Cortex of kidney (tissue), 1 donor: ENCODE measurements around the gene EMP3.
"Not testable (repeated sequence)": the region's sequence is repeated elsewhere in the genome, so short reads cannot be mapped to it uniquely, and the experiment has no call there.

ENCODE experiments used
- DNase-seq: peaks from one replicate; lab custom pipeline; 2025; lab: John Stamatoyannopoulos, UW

The EMP3 gene

DNA sequence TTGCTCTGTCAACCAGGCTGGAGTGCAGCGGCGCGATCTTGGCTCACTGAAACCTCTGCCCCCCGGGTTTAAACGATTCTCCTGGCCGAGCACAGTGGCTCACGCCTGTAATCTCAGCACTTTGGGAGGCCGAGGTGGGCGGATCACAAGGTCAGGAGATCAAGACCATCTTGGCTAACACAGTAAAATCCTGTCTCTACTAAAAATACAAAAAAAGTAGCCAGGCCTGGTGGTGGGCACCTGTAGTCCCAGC lies 7.7 kb upstream of the EMP3 start:
- not testable (repeated sequence) for DNase-seq

DNA sequence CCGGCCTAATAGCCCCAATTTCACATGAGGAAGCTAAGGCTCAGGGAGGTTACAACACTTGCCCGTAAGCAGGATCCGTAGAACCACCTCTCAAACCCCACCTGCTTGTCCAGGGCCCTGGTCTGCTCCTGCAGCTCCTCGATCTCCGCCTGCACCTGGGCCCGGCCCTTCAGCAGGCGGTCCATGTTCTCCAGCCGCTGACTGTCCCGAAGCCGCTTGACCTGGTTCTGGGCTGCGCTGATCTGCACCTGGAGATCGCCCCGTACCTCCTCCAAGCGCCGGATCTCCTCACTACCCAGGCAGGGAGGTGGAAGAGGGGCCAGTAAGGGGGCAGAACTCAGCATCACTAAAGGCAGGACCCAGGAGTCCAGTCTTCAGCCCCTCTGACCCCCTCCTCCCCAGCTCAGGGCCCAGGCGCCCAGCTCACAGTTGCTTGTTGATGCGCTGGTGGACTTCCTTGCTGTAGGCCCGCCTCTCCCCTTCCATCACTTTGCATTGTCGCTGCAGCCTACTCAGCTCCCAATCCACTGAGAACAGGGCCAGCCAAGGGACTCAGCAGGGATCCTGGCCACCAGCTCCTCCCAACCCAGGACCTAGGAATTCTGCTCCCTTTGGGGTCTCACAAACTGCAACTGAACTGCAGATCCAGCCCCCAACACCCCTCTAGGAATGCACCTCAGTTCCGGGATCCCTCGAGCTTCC lies 6.9 kb upstream of the EMP3 start:
- no peak for DNase-seq

DNA sequence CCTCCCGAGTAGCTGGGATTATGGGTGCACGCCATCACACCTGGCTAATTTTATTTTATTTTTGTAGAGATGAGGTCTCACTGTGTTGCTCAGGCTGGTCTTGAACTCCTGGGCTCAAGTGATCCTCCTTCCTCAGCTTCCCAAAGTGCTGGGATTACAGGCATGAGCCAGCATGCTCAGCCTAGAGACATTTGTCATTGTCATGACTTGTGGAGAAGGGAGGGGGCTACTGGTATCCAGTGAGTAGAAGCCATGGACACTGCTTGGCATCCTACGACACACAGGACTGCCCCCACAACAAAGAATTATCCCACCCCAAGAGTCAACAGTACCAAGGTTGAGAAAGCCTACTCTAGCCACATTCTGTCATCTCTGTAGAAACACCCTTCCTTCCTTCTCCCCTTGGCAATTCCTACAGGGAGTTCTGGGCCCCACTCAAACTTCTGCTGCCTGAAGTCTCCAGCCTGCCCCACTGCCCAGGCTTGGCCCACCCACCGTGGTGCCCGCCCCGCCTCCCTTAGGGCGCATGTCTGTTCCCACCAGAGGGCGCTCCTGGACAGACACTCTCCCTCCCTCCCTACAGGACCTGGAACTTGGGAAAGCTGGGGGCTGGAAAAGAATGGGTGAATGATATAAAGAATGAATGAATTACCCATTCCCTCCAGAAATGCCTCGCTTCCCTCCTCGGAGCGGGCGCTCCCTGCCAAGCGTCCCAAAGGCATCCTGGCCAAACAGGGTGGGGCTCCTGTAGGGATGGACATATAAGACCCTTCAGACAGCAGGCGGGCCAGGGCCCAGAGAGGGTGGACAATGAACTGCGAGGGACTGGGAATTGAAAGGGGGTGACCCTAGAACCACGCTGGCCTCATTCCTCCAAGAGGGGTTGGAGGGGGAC lies 5.5 kb upstream of the EMP3 start:
- no peak for DNase-seq

DNA sequence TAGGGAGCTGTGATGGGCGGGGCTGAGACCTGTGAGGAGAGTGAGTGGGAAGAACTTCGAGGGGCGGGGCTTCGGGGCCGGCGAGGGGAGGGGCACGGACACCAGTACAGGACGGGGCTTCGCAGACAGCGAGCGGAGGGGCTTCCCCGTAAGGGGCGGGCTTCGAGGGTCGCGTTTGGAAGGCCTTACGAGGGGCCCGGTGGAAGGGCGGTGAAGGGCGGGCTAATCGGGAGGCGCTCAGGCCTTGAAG lies 4.1 kb upstream of the EMP3 start:
- DNase-seq: no peak

DNA sequence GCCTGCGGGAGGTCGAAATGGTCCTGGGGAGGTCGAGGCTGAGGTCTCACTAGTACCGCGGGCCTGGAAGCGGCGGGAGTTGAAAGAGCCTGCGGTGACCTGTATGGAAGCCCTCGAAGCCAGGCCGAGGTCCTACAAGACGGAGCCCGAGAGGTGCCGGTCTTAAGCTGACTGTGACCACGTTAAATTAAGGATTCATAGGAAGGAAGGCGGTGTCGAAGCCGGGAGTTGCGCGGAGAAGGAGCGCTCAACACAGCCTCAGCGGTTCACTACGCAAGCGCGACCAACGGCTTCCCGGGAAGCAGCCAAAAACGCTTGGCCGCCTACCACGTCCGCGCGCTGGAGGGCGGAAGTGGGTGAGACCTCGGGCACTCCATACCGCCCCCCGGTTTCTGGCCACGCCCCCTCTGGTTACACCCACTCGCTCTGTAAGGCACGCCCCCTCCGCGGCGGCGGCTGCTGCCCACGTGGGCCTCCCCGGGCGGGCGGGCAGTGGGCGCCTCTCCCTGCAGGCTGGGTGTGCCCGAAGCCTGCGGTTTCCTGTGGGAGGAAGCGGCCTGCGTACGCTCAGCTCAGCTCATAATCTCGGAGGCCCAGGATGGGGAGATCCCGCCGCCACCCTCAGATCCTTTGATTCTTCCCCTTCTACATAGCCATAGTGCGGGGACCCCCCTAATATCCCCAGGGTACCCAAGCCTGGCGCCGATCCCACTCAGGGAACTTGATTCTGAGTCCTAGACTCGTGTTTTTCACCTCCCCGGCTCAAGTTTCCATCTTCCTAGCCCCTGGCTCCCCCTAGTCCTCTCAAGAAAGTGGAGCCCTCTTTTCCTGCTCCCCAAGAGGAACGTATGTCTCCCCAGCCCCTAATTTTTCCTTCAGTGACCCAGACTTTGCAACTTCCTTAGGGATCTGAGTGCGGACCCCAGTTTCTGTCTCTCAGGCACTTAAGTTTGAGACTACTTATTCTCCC lies 3.4 kb upstream of the EMP3 start:
- no peak for DNase-seq

DNA sequence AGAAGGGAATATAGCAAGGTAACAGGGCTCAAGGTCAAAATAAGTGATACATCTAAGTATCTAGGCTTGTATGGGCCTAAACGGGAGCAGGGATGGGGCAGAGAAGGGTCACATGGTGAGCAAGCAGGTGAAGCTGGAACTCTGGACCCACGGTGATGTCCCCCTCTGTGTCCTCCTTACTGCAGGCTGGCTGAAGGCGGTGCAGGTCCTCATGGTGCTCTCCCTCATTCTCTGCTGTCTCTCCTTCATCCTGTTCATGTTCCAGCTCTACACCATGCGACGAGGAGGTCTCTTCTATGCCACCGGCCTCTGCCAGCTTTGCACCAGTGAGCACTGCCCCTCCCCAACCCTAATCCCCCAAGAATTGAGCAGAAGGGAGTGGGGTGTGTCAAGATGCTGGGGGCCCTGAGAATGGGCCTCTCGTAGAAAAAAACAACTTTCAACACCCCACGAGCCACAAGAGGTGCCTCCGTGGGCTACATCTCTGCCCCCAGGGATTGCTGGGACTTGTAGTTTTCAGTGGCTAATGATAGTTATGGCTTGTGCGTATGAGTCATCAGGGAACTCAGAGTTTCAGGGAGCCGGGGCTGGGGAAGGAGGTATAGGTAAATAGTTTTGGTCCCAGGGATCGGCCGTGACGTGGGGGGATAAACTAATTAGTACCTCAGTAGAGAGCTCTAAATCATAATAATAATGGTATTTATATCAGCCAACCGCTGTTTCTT lies 4.0 kb downstream of the EMP3 start:
- no peak for DNase-seq

DNA sequence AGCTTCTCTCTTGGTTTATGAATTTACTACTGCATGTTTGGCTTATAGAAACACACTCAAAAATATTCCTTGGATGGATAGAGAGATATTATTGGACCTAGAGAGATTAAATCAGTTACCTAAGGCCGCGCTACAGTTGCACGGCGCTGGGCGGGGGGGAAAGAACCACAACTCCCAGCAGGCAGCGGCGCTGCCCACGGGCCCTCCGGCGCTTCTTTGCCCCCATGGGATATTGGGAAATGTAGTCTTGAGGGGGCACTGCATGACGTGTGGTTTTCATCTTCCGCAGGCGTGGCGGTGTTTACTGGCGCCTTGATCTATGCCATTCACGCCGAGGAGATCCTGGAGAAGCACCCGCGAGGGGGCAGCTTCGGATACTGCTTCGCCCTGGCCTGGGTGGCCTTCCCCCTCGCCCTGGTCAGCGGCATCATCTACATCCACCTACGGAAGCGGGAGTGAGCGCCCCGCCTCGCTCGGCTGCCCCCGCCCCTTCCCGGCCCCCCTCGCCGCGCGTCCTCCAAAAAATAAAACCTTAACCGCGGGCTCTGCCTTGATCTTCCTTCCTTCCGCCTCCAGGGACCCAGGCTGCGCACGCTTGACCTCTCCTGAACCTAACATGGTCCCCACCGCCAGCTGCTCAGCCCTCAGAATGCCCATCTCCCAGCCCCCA lies 4.8 kb downstream of the EMP3 start:
- DNase-seq: no peak

DNA sequence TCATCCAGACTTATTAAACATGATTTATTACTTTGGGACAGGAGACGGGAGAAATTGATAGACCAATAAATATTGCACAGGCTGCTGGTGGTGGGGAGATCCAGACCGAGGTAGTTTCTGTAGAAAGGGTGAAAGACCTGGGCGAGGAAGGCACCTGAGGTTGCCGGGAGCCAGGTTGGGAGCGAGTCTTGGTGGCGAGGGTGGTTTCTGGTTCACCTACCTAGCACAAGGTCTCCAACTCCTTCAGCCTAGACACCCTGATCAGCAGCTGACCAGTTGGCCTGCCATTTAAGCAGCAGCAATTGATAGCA lies 7.0 kb downstream of the EMP3 start:
- no peak for DNase-seq

DNA sequence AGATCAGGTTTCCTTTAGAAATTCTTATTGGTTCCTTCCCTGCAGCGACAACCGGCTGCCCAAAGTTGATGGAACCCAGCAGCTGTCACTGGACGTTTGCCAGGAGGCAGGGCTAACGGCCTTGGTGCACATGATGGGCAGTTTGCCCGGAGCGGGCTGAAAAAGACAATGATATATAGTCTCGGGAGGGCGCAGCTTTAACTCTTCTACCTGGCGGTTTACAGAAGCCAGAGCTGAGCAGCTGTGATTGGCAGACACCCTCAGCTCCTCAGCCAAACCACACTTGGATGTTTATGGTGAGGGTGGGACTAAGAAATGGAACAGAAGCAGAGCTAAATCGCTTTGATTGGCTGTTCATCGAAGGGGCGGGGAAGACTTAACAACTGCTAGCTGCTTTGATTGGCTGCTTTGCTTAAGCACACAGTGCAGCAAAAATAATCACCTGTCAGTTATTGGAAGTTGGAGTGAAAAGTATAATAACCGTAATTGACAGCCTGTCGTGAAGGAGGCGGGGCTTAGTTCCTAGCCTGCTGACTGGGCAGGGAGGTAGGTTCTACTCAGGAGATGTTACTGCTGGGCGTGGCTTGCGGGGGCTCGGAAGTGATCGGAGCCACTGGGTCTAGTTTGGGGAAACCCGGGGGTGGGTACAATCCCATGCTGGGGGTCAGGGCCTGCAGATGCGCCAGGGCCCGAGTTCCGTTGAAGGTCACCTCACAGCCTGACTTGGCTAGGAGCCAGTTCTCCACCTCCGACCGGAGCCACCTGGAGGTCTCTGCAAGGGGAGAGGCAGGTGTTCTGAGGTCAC lies 7.5 kb downstream of the EMP3 start:
- no peak for DNase-seq

DNA sequence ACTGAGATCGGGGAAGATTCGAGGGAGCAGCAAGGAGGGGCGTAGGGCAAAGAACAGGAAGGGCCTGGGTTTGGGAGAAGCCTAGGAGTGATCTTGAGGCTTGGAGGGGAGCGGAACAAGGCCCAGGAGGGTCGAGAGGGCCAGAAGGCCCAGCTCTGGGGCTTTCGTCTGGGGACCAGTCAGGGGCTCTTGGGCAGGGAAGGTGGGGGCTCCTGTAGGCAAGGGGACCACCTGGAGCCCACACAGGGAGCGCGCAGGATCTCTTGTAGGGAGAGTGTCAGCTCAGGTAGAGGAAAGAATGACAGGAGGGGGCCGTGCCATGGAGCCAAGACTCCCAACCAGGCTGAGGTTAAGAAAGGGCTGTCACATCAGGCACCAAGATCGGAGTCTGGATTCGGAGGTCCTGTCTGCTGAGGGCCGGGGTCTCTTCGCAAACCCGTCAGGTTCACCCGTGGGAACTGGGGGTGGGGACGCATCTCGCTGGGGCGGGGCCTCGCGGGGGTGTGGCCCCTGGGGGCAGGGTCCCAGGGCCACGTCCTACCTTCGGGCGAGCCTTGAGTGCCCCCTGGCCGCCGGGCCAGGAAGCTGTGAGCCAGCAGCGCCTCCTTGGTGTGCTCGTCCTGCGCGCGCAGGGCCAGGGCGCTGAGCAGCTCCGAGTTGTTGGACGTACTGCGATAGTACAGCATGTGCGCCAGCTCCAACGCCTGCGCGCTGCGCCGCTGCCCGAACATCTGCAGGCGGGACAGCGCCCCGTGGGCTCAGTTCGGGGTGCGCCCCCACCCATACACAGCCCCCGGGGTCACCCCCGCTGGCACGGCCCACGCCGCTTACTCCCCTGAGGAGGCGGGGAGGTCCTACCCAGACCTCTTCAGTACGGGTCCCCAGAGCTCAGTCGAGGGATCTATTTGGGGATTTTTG lies 8.4 kb downstream of the EMP3 start:
- DNase-seq: no peak

DNA sequence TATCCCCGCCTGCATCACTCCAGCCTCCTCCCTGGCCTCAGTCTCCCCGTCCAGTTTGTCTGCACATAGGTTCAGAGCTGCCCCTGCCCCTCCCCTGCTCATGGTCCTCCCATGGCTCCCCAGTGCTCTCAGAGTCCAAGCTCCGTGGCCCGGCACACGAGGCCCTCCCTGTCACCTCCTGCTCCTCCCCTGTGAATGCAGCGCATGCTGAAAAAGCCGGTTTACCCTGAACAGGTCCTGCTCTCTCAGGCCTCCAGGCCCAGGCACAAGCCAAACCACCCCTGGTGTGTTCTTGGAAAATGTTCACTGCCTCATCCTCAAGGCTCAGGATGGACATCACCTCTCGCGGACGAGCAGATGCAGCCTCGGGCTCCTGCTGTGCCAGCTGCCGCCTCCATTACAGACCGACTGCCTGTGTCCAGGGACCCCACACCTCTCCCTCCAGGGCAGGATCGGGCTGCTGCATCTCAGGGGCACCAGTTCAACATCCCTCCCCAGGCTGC lies 13.0 kb downstream of the EMP3 start:
- no peak for DNase-seq

DNA sequence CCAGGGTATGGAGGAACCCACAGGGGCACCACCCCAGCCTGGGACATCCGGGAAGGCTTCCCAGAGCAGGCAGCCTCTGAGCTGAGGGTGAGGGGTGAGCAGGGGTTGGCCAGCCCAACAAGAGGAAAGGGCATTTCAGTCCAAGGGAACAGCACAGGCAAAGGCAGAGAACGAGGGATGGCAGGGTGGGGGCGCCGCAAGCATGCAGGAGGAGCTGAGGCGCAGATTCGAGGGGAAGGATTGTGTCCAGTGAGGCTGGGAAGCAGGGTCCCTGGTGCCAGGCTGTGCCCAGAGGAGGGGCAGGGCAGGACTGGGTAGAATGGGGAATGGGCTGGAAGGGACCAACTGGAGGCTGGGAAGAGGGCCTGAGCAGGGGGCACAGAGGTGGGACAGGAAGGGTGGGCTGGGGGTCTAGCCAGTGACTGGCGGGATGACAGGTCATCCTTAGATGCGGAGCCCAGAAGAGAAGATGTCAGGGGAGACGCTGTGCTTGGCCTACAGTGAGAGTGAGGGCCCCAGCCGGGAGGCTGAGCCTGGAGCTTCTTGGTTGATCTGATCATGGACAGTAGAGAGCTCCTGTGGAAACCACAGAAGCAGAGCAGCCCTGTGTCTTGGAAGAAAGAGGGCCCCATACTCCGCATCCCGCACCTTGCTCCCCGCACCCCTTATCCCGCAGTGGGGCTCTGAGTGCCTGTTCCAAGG lies 13.6 kb downstream of the EMP3 start:
- no peak for DNase-seq

DNA sequence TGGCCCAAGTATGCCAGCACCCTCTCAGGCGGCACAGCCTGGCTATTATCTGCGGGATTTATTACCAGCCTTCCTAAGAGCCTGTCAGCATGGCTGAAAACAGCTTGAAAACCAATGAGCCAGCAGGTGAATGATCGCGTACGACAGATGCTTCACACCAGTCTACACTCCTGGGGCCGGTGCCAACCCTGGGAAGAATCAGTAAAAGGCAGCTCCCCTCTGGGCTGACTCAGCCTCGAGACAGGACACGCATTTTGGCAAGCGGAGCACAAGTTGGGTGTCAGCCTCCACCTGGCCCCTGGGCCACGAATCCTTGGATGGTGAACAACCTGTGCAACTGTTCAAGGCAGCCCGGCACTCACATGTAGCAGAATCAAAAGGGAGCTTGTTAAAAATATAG lies 15.6 kb downstream of the EMP3 start:
- DNase-seq: no peak

DNA sequence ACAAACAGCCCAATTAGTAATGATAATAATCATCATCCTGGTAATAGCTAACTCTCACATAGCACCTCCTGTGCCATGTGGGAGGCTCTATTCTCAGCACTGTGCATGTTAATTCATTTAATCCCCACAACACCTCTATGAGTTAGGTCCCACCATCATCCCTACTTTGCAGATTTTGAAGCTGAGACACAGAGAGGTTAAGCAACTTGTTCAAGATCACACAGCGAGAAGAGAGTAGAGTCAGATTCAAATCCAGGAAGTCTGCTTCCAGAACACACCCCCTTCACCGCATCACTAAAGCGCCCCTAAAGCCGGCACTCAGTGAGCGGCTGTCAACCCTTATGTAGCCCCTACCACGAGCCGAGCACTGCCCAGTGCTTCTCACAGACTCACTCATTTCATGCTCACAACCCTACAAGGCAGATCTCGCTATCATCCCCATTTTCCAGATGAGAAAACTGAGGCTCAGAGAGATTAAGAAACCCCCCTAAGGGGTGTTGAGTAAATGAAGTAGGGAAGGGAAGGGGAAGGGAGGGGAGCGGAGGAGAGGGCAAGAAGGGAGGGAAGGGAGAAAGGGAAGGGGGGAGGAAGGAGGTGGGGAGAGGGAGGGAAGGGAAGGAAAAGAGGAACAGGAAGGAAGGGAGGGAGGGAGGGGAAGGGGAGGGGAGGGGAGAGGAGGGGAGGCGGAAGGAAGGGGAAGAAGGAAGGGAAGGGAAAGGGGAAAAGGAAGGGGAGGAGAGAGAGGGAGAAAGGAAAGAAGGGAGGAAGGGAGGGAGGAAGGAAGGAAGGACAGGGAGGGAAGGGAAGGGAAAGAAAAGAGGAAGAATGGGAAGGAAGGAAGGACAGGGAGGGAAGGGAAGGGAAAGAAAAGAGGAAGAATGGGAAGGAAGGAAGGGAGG lies 16.4 kb downstream of the EMP3 start:
- DNase-seq: no peak

DNA sequence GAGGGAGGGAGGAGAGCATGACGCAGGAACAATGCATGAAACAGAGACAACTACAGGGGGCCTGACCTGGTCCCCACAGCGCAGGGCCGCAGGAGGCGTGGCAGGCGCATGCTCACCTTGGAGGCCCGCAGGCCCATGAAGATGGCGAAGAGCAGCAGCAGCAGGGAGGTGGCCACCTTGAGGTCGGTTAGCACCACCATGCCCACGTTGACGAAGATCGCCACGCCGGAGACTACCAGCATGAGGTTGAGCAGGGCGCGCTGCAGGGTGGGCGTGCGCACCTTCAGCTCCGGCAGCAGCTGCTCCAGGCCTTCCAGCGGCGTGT lies 17.0 kb downstream of the EMP3 start:
- DNase-seq: no peak

DNA sequence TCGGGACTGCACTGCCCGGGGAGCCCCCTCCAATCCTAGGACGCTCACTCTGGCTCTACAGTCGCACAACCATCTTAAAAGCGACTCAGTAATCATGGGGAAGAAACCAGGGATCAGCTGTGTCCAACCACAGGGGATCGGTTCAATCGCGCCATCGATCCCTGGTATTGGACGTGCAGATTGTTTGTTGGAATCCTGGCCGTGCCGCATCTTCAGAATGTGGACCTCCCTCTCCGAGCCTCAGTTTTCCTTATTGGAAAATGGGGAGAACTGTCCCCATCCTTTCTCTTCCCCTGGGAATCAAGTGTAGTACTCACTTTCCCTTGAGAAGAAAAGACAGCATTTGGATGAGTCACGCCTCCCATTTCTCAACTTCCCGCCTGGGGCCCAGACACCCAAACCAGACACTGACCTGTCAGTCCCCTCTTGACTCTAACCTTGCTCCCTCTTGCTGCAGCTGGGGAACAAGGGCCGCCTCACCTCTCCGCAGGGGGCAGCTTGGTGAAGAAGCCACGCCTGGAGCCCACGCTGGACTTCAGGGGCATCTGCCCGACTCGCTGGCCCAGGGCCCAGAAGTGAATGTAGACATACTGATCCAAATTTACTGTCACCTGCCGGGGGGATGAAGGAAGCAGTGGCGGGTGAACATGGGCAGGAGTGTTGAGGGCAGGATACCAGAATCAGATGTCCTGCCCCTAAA lies 17.6 kb downstream of the EMP3 start:
- no peak for DNase-seq

DNA sequence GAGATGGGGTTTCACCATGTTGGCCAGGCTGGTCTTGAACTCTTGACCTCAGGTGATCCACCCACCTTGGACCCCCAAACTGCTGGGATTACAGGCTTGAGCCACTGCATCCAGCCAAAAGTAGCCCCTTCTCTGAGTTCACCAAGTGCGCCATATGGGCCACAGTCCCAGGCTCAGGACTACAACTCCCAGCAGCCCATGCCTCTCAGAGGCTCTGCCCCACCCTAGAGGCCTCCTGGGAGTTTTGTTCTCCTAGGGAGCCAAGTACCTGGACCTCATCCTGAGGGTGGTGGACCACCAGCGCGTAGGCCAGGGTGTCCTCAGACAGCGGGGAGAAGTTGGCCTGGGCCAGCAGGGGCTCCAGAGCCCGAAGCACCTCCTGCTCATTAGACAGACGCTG lies 19.5 kb downstream of the EMP3 start:
- DNase-seq: no peak

DNA sequence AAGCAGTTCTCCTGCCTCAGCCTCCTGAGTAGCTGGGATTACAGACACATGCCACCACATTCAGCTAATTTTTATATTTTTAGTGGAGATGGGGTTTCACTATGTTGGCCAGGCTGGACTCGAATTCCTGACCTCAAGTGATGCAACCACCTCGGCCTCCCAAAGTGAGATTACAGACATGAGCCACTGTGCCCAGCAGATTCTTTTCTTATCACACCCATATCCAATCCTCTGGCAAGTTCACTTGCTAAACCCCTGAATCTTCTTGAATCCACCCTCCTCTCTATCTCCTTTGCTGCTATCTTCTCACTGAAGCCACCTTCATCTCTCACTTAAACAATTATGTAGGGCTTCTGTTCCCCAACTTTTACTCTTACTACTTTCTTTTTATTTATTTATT lies 20.8 kb downstream of the EMP3 start:
- no peak for DNase-seq
